Progenitor cell of endocrine pancreas (in vitro differentiated cells): ENCODE data around the gene NMNAT2. TPM values are rescaled to one million over a fixed set of nuclear protein-coding genes. Genes with fewer than 3 reads are reported as not detected.

Experiments used
- DNase-seq: peaks from one replicate; pipeline ENCODE4 v3.0.0; 2021; ENCODE audit warnings: low spot score; ENCODE audit not compliant: unreplicated experiment
- H3K27ac Mint-ChIP-seq: 2 replicates; pipeline ENCODE4 v1.8.0; 2021; ENCODE audit warnings: mild to moderate bottlenecking, moderate library complexity, mixed read lengths
- H3K27me3 Mint-ChIP-seq: 2 replicates; pipeline ENCODE4 v1.8.0; 2021; ENCODE audit warnings: mixed read lengths
- H3K36me3 Mint-ChIP-seq: 2 replicates; pipeline ENCODE4 v1.8.0; 2022; ENCODE audit warnings: mixed read lengths; ENCODE audit not compliant: insufficient read depth
- H3K4me1 Mint-ChIP-seq: 2 replicates; pipeline ENCODE4 v1.8.0; 2021; ENCODE audit warnings: low read depth, mixed read lengths
- H3K4me3 Mint-ChIP-seq: 2 replicates; pipeline ENCODE4 v1.8.0; 2021; ENCODE audit warnings: low read depth, mild to moderate bottlenecking, moderate library complexity, mixed read lengths
- H3K9me3 Mint-ChIP-seq: 2 replicates; pipeline ENCODE4 v1.8.0; 2021; ENCODE audit warnings: low read depth, mixed read lengths
- total RNA-seq: library from RNA; stranded (reverse); gene quantifications from 2 replicates; pipeline ENCODE4 v1.2.1, GENCODE V29; 2021
- TF ChIP-seq, protein P1 (sequence below): fragments of 200-600 bp; sonication (generic); IDR thresholded peaks from one replicate; pipeline ENCODE4 v1.5.0; 2021; ENCODE audit warnings: antibody characterized with exemption, mild to moderate bottlenecking; ENCODE audit not compliant: unreplicated experiment

The NMNAT2 gene
- total RNA-seq, 1 donor from 2014 or later, result 3.1 TPM

DNA sequence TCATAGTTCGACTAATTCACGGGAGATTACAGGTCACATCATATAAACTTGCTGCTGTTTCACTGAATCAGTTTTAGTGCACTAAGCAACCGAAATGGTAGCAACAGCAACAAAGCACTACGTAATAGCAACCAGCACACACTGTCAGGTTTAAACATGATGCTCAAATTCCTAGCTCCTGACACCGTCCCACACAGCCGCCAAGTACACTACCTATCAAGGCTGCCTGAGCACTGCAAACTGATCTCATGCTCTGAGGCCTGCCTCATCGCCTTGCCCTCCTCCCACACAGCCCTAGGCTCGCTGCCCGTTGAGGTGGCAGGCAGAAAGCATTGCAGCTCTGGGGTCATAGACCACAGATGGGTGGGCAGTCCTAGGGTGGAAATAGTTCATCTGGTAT is 219.7 kb downstream of the NMNAT2 start:
- Mint-ChIP-seq H3K36me3 (no peaks in the 10 kb centered on the region), H3K9me3 (no peaks in the 10 kb centered on the region), H3K27ac (no peak overlapping the region), H3K4me3 (no peak overlapping the region), H3K4me1 (no peaks in the 10 kb centered on the region), H3K27me3 (peaks cover 13% of the 10 kb centered on the region)
- DNase-seq, result no peak
- TF ChIP-seq, protein P1, sequence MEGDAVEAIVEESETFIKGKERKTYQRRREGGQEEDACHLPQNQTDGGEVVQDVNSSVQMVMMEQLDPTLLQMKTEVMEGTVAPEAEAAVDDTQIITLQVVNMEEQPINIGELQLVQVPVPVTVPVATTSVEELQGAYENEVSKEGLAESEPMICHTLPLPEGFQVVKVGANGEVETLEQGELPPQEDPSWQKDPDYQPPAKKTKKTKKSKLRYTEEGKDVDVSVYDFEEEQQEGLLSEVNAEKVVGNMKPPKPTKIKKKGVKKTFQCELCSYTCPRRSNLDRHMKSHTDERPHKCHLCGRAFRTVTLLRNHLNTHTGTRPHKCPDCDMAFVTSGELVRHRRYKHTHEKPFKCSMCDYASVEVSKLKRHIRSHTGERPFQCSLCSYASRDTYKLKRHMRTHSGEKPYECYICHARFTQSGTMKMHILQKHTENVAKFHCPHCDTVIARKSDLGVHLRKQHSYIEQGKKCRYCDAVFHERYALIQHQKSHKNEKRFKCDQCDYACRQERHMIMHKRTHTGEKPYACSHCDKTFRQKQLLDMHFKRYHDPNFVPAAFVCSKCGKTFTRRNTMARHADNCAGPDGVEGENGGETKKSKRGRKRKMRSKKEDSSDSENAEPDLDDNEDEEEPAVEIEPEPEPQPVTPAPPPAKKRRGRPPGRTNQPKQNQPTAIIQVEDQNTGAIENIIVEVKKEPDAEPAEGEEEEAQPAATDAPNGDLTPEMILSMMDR, result no peak

Other genes with a start within 250 kb of the NMNAT2 start
- gene LAMC2, start 232.1 kb downstream of the NMNAT2 start, total RNA-seq, result 4.5 and 5.8 TPM in 2 replicates
- gene SMG7, start 54.1 kb upstream of the NMNAT2 start, total RNA-seq, result 71.8 and 75.8 TPM in 2 replicates
- 0.67 and 1.7 TPM in 2 replicates for gene NCF2, start 172.1 kb upstream of the NMNAT2 start, total RNA-seq
- gene ARPC5, start 217.4 kb upstream of the NMNAT2 start, total RNA-seq, result 68.0 and 69.3 TPM in 2 replicates
- not detected in 2 replicates for gene APOBEC4, start 234.9 kb upstream of the NMNAT2 start, total RNA-seq